Measurements from ENCODE around the gene KLHL10.
A peak's percentile ranks its signal among the peaks of the same experiment; 100 is the strongest.
"Not testable (repeated sequence)": the region's sequence is repeated elsewhere in the genome, so short reads cannot be mapped to it uniquely, and the experiment has no call there.

KLHL10 gene

GRCh38 chr17:41840781-41841180 is 3.2 kb downstream of the KLHL10 start:
- in situ Hi-C loops (cut with MboI; ENCODE audit: low pct_unique_long_range_greater_than_20kb, low sequenced_read_pairs); DNase-seq: not testable (repeated sequence)

GRCh38 chr17:41844971-41845370 is 7.3 kb downstream of the KLHL10 start:
- no peak for DNase-seq
- in situ Hi-C loops (cut with MboI; ENCODE audit: low pct_unique_long_range_greater_than_20kb, low sequenced_read_pairs), result no loop called here

- in situ Hi-C loops (cut with MboI; ENCODE audit: low pct_unique_long_range_greater_than_20kb, low sequenced_read_pairs), result no loop called here
- DNase-seq, result no peak
Measured at GRCh38 chr17:41848788-41849187, 11.2 kb downstream of the KLHL10 start.

GRCh38 chr17:41849251-41849990 is 11.8 kb downstream of the KLHL10 start:
- in situ Hi-C loops (cut with MboI; ENCODE audit: low pct_unique_long_range_greater_than_20kb, low sequenced_read_pairs), result no loop called here
- no peak for DNase-seq

- in situ Hi-C loops (cut with MboI; ENCODE audit: low pct_unique_long_range_greater_than_20kb, low sequenced_read_pairs); DNase-seq: not testable (repeated sequence)
Measured at GRCh38 chr17:41851382-41851781, 13.8 kb downstream of the KLHL10 start.

- in situ Hi-C loops (cut with MboI; ENCODE audit: low pct_unique_long_range_greater_than_20kb, low sequenced_read_pairs), result no loop called here
- no peak for DNase-seq
Measured at GRCh38 chr17:41860254-41860931, 22.8 kb downstream of the KLHL10 start.

- in situ Hi-C loops (cut with MboI; ENCODE audit: low pct_unique_long_range_greater_than_20kb, low sequenced_read_pairs), result no loop called here
- no peak for DNase-seq
Measured at GRCh38 chr17:41863074-41863848, 25.6 kb downstream of the KLHL10 start.

- in situ Hi-C loops (cut with MboI; ENCODE audit: low pct_unique_long_range_greater_than_20kb, low sequenced_read_pairs), result no loop called here
- DNase-seq, result no peak
Measured at GRCh38 chr17:41864498-41864835, 26.8 kb downstream of the KLHL10 start.

GRCh38 chr17:41864836-41865595 is 27.4 kb downstream of the KLHL10 start, which contains the start of gene KLHL11:
TSS of gene KLHL11 (minus strand) at chr17:41865423. CDS start at chr17:41865370, 53 bp downstream.
- peak; percentile 93 for DNase-seq
- in situ Hi-C loops (cut with MboI; ENCODE audit: low pct_unique_long_range_greater_than_20kb, low sequenced_read_pairs), result no loop called here

- DNase-seq, result no peak
- in situ Hi-C loops (cut with MboI; ENCODE audit: low pct_unique_long_range_greater_than_20kb, low sequenced_read_pairs), result no loop called here
Measured at GRCh38 chr17:41865596-41865893, 27.9 kb downstream of the KLHL10 start.

GRCh38 chr17:41868568-41868967 is 30.9 kb downstream of the KLHL10 start:
- in situ Hi-C loops (cut with MboI; ENCODE audit: low pct_unique_long_range_greater_than_20kb, low sequenced_read_pairs), result no loop called here

GRCh38 chr17:41869426-41869825 is 31.8 kb downstream of the KLHL10 start:
- in situ Hi-C loops (cut with MboI; ENCODE audit: low pct_unique_long_range_greater_than_20kb, low sequenced_read_pairs), result no loop called here
- no peak for DNase-seq

More at GRCh38 chr17:41868568-41868967, 30.9 kb downstream of the KLHL10 start:
- no peak for DNase-seq

- DNase-seq, result no peak
- in situ Hi-C loops (cut with MboI; ENCODE audit: low pct_unique_long_range_greater_than_20kb, low sequenced_read_pairs), result no loop called here
Measured at GRCh38 chr17:41870097-41870496, 32.5 kb downstream of the KLHL10 start.

GRCh38 chr17:41870627-41871026 is 33.0 kb downstream of the KLHL10 start:
- in situ Hi-C loops (cut with MboI; ENCODE audit: low pct_unique_long_range_greater_than_20kb, low sequenced_read_pairs), result no loop called here
- no peak for DNase-seq

- in situ Hi-C loops (cut with MboI; ENCODE audit: low pct_unique_long_range_greater_than_20kb, low sequenced_read_pairs), result no loop called here
- no peak for DNase-seq
Measured at GRCh38 chr17:41871789-41872188, 34.2 kb downstream of the KLHL10 start.

- in situ Hi-C loops (cut with MboI; ENCODE audit: low pct_unique_long_range_greater_than_20kb, low sequenced_read_pairs), result no loop called here
Measured at GRCh38 chr17:41873559-41874292, 36.1 kb downstream of the KLHL10 start.

GRCh38 chr17:41874293-41874670 is 36.7 kb downstream of the KLHL10 start:
- in situ Hi-C loops (cut with MboI; ENCODE audit: low pct_unique_long_range_greater_than_20kb, low sequenced_read_pairs), result not testable (repeated sequence)

More at GRCh38 chr17:41873559-41874292, 36.1 kb downstream of the KLHL10 start:
- no peak for DNase-seq

GRCh38 chr17:41880130-41880529 is 42.5 kb downstream of the KLHL10 start:
- in situ Hi-C loops (cut with MboI; ENCODE audit: low pct_unique_long_range_greater_than_20kb, low sequenced_read_pairs), result no loop called here
- DNase-seq, result no peak

More at GRCh38 chr17:41874293-41874670, 36.7 kb downstream of the KLHL10 start:
- not testable (repeated sequence) for DNase-seq

- in situ Hi-C loops (cut with MboI; ENCODE audit: low pct_unique_long_range_greater_than_20kb, low sequenced_read_pairs), result no loop called here
- no peak for DNase-seq
Measured at GRCh38 chr17:41882756-41883155, 45.1 kb downstream of the KLHL10 start.

All from KBM-7 (cell line).